Mucosa of rectum (tissue), 2 donors: ENCODE measurements around the gene BIRC3.
"Not testable (repeated sequence)": the region's sequence is repeated elsewhere in the genome, so short reads cannot be mapped to it uniquely, and the experiment has no call there.

Experiments
- H3K27ac ChIP-seq, 2 donors: one replicate each; pipeline ENCODE4 v1.7.0; 2013; ENCODE audit warnings: inconsistent platforms in 2 of 2, low read depth in 2 of 2, low read length in 2 of 2
- H3K27me3 ChIP-seq, 2 donors: one replicate each; pipeline ENCODE4 v1.7.0; 2013; ENCODE audit warnings: low read length in 2 of 2; ENCODE audit not compliant: control insufficient read depth in 2 of 2, insufficient read depth in 2 of 2
- H3K36me3 ChIP-seq, 2 donors: one replicate each; pipeline ENCODE4 v1.7.0; 2013; ENCODE audit warnings: low read length in 2 of 2; ENCODE audit not compliant: control insufficient read depth in 2 of 2, insufficient read depth in 2 of 2
- H3K4me1 ChIP-seq, 2 donors: one replicate each; pipeline ENCODE4 v1.7.0; 2013; ENCODE audit warnings: low read length in 2 of 2, mild to moderate bottlenecking in 1 of 2; ENCODE audit not compliant: control insufficient read depth in 2 of 2, insufficient read depth in 2 of 2
- H3K4me3 ChIP-seq, 2 donors: one replicate each; pipeline ENCODE4 v1.7.0; 2013; ENCODE audit warnings: low read length in 2 of 2
- H3K9ac ChIP-seq, 2 donors: one replicate each; pipeline ENCODE4 v1.7.0; 2013; ENCODE audit warnings: low read length in 2 of 2, low read depth in 1 of 2, mild to moderate bottlenecking in 1 of 2
- H3K9me3 ChIP-seq, 2 donors: one replicate each; pipeline ENCODE4 v1.7.0; 2013; ENCODE audit warnings: low read length in 2 of 2; ENCODE audit not compliant: control insufficient read depth in 2 of 2
- donor health status: healthy.
- donor health status: Normal muscosa, but diverticular disease.

BIRC3 gene

DNA sequence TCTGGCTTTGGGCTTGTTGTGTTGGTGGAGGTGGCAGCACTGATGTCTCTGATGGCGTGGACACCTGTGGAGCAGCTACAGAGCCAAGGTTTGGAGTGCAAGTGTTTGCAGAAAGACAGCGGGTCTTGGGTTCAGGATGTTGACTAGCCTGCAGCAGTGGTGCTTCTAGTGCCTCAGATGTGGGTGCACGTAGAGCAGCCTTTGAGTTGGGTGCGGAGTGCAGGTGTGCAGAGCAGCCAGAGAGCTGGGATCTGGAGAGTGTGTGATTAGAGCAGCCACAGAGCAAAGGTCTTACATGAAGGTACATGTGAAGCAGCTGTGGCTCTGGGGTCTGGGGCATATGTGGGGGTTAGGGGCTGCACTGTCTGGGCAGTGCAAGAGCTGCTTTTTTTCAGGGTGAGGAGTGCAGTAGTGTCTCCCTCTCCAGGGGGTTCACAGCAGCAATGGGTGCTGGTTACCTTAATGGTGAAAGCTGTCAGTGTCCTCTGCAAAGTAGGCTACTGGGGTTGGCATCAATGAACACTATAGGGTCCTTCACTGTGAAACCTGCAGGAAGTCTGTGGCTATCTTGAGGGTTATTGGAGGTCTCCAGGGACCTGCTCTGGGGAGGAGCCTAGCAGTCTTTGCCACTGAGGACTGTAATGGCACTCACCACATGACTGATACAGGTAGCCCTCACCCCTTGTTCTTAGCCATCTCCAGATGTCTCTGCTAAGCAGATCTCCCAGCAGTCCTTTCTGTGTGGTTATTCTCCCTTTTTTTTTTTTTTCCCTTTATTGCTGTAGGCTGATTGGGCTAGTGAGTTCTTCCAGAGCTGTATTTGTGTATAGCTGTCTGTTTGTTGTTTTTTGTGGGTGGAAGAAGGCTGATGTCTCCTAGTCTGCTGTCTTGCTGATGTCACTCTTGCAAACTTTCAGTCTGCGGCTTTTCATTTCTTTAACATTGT lies 44.1 kb downstream of the BIRC3 start:
- Histone ChIP-seq H3K27me3 (no peaks in the 10 kb centered on the region), H3K36me3 (peaks cover 40 to 55% of the 10 kb centered on the region in 2 donors), H3K27ac (no peak overlapping the region), H3K9me3 (no peaks in the 10 kb centered on the region), H3K9ac (no peak overlapping the region), H3K4me1 (peaks cover 0 to 3% of the 10 kb centered on the region in 2 donors), H3K4me3 (no peak overlapping the region)

DNA sequence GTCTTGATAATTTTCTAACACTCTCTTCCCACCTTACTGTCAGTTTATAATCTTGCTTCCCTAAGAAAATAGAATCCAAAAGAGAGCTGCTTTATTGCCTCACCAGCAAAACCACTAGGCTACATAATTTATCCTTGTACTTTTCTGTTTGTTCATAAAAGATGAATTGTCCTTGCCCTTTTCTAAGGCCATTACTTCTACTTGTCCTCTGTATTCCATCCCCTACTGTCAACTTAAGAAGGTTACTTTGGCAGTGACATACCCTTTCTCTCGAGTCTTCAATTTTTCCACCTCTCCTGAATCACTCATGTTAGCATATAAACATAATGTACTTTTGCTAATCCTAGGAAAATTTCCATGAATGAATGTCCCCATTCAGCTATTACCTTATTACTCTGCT lies 47.7 kb downstream of the BIRC3 start:
- H3K9ac ChIP-seq: no peak overlapping the region
- no peak overlapping the region for H3K4me3 ChIP-seq
- H3K9me3 ChIP-seq: no peaks in the 10 kb centered on the region
- H3K36me3 ChIP-seq: peaks cover 56 to 64% of the 10 kb centered on the region in 2 donors
- peaks cover 0 to 3% of the 10 kb centered on the region in 2 donors for H3K4me1 ChIP-seq
- H3K27ac ChIP-seq: no peak overlapping the region
- H3K27me3 ChIP-seq: no peaks in the 10 kb centered on the region

DNA sequence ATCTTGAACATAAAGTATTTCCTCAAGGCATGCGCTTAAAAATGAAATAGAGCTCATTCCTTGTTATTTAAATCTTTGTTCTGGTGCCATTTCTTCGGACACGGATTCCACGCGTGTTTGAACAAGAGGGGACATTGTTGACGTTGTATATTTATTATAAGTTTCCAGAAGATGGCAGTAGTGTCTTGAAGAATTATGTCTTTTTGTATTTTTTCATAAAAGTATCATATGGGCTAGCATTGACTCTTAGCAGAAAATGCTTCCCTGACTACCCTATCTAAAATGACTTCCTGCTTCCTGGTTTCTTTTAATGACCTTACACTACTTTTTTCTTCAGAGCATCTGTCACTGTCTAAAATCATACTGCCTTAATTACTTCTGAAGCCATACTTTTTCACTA lies 50.1 kb downstream of the BIRC3 start:
- no peaks in the 10 kb centered on the region for H3K9me3 ChIP-seq
- no peak overlapping the region for H3K4me3 ChIP-seq
- H3K4me1 ChIP-seq: no peaks in the 10 kb centered on the region
- H3K27me3 ChIP-seq: no peaks in the 10 kb centered on the region
- peaks cover 45% of the 10 kb centered on the region in 2 donors for H3K36me3 ChIP-seq
- no peak overlapping the region for H3K9ac ChIP-seq
- H3K27ac ChIP-seq: no peak overlapping the region

DNA sequence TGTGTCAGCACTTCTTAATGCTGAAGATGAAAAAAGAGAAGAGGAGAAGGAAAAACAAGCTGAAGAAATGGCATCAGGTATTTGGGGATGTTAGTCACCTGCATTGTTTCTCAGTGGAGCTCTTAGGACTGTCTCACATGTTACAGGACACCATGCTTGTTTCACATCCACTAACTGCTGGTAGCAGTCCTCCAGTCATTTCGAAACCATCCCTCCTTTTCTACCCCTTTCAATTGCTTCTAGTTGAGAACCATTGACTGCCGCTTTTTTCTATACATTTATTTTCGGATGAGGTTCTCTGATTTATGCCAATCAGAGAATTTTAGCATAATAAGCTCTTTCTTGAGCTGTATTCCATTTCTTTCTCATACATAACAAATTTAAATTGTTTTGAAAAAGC lies 51.2 kb downstream of the BIRC3 start:
- H3K9me3 ChIP-seq: no peaks in the 10 kb centered on the region
- H3K36me3 ChIP-seq: peaks cover 39 to 43% of the 10 kb centered on the region in 2 donors
- H3K27me3 ChIP-seq: no peaks in the 10 kb centered on the region
- H3K27ac ChIP-seq: no peak overlapping the region
- H3K9ac ChIP-seq: no peak overlapping the region
- no peaks in the 10 kb centered on the region for H3K4me1 ChIP-seq
- H3K4me3 ChIP-seq: no peak overlapping the region

DNA sequence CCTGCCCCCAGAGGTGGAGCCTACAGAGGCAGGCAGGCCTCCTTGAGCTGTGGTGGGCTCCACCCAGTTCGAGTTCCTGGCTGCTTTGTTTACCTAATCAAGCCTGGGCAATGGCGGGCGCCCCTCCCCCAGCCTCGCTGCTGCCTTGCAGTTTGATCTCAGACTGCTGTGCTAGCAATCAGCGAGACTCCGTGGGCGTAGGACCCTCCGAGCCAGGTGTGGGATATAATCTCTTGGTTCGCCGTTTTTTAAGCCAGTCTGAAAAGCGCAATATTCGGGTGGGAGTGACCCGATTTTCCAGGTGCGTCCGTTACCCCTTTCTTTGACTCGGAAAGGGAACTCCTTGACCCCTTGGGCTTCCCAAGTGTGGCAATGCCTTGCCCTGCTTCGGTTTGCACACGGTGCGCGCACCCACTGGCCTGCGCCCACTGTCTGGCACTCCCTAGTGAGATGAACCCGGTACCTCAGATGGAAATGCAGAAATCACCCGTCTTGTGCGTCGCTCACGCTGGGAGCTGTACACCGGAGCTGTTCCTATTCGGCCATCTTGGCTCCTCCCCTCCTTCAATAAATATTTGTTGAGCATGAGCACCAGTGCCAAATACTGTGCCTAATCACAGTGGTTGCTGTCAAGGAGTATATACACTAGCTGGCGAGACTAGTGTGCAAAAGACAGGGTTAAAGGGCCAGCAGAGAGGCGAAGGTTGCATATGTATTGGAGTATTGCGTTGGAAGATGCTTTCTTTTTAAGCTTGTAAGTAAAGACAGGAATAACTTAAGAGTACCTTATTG lies 57.5 kb downstream of the BIRC3 start:
- peaks cover 29 to 35% of the 10 kb centered on the region in 2 donors for H3K36me3 ChIP-seq
- H3K9me3 ChIP-seq, H3K4me3 ChIP-seq, H3K27me3 ChIP-seq, H3K27ac ChIP-seq, H3K4me1 ChIP-seq, H3K9ac ChIP-seq: not testable (repeated sequence)

DNA sequence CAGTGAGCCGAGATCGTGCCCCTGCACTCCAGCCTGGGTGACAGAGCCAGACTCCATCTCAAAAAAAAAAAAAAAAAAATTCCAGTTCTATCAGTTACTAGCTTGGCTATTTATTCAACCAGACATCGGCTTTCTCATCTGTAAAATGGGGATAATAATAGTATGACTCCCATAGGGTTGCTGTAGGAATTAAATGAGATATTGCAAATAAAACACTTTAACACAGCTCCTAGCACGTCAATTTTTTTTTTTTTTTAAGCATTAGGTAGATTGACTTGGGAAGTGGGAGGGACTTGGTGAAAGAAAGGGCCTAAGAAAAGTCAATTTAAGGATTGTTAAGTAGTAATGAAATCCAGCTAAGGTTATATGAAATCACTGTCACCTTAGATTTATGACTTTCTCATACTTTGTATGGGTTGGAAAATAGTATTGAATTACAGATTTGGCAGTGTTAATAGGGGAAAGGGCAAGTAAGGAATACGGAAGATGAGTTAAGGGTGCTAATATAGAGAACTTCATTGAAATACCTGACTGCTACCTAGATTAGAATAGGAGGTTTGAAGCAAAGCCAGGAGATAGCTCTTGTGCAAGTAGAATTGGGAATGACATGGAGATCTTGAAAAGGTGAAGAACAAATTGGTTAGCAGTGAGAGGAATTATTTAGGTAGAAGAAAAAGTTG lies 58.6 kb downstream of the BIRC3 start:
- H3K9ac ChIP-seq: no peak overlapping the region
- H3K27ac ChIP-seq: no peak overlapping the region
- H3K9me3 ChIP-seq: no peaks in the 10 kb centered on the region
- H3K27me3 ChIP-seq: no peaks in the 10 kb centered on the region
- no peak overlapping the region for H3K4me3 ChIP-seq
- H3K36me3 ChIP-seq: peaks cover 31 to 41% of the 10 kb centered on the region in 2 donors
- no peaks in the 10 kb centered on the region for H3K4me1 ChIP-seq

DNA sequence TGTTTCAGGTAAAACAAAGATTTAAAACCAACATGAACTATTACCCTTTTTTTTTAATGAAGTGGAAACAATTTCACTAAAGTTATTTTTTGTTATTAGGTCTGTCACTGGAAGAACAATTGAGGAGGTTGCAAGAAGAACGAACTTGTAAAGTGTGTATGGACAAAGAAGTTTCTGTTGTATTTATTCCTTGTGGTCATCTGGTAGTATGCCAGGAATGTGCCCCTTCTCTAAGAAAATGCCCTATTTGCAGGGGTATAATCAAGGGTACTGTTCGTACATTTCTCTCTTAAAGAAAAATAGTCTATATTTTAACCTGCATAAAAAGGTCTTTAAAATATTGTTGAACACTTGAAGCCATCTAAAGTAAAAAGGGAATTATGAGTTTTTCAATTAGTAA lies 60.6 kb downstream of the BIRC3 start:
- H3K36me3 ChIP-seq: peaks cover 34 to 44% of the 10 kb centered on the region in 2 donors
- no peaks in the 10 kb centered on the region for H3K9me3 ChIP-seq
- H3K27ac ChIP-seq: no peak overlapping the region
- no peak overlapping the region for H3K9ac ChIP-seq
- H3K27me3 ChIP-seq: no peaks in the 10 kb centered on the region
- H3K4me1 ChIP-seq: no peaks in the 10 kb centered on the region
- H3K4me3 ChIP-seq: no peak overlapping the region

DNA sequence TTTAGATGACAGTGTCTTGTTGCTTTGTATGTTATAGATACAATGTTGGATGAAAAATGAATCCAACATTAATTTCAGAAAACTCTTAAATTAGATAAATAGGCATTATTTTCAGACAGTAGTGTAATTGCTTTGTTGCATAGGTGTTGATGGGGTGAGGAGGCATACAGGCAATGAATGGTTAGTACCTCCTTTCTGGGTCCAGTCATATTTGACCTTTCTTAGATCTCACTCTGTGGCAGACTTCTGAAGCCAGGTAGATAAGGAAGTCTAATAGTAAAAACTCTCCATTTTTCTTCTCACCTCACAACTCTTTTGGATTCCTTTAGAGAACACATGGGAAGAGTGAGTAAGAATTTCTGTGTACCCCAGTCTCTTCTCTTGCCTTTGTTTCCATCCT lies 61.5 kb downstream of the BIRC3 start:
- peaks cover 39 to 47% of the 10 kb centered on the region in 2 donors for H3K36me3 ChIP-seq

DNA sequence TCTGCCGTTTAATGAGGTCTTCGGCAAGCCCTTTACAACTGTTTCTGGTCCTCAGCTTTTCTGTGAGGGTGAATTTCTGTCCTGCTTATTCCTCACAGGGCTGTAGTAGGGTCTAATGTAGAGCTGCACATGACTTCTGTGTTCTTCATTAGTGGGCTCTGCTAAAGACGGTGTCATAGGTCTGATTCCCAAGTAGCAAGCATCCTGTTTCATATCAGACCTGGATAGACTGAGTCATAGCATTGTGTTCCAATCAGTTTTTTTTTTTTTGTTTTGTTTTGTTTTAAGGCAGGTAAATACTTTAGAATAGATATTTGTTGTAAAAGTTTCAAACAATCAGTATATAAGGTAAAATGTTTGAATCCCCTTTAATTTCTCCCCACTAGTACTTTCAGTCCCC lies 65.1 kb downstream of the BIRC3 start:
- Histone ChIP-seq H3K4me1 (no peaks in the 10 kb centered on the region), H3K36me3 (peaks cover 36 to 40% of the 10 kb centered on the region in 2 donors), H3K4me3 (no peak overlapping the region)

More for the DNA sequence above, 61.5 kb downstream of the BIRC3 start:
- no peak overlapping the region for H3K4me3 ChIP-seq
- no peak overlapping the region for H3K27ac ChIP-seq
- H3K9me3 ChIP-seq: no peaks in the 10 kb centered on the region
- no peaks in the 10 kb centered on the region for H3K27me3 ChIP-seq
- H3K9ac ChIP-seq: no peak overlapping the region
- no peaks in the 10 kb centered on the region for H3K4me1 ChIP-seq

DNA sequence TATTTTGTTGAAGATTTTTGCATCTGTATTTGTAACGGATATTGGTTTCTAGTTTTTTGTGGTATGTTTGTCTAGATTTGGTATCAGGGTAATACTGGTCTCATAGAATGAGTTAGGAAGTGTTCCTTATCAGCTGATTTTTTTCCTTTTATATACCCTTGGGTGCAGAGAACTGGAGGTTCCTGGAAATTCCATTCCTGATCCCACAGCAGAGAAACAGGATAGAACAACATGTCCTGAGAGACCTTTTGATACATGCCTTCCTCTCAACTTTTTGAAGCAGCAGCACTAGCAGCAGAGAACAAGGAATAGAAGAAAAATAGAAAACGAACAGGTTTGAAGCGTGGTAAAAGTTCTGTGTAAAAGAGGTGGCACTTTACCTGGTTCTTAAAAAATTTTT lies 66.6 kb downstream of the BIRC3 start:
- H3K27ac ChIP-seq: no peak overlapping the region
- H3K36me3 ChIP-seq: peaks cover 34% of the 10 kb centered on the region in 2 donors
- H3K4me3 ChIP-seq: no peak overlapping the region
- H3K9ac ChIP-seq: no peak overlapping the region
- no peaks in the 10 kb centered on the region for H3K4me1 ChIP-seq
- H3K27me3 ChIP-seq: no peaks in the 10 kb centered on the region
- H3K9me3 ChIP-seq: no peaks in the 10 kb centered on the region

More for the DNA sequence above, 65.1 kb downstream of the BIRC3 start:
- Histone ChIP-seq H3K27ac (no peak overlapping the region), H3K27me3 (no peaks in the 10 kb centered on the region), H3K9me3 (no peaks in the 10 kb centered on the region), H3K9ac (no peak overlapping the region)
